WTC11 (cell line): ENCODE results near the gene SDK2. TPM values are rescaled to one million over a fixed set of nuclear protein-coding genes. Genes with fewer than 3 reads are reported as not detected.

Source experiments
- ATAC-seq: fragments of 200-7000 bp; cut with Tn5 transposase; 2 replicates; pipeline ENCODE4 v1.10.0; 2021; ENCODE audit warnings: mild to moderate bottlenecking, moderate library complexity
- CTCF ChIA-PET: fragments of 300-600 bp; sonication (Branson Sonifier 250); formaldehyde crosslinking; loops from one replicate; lab custom pipeline; 2021; ENCODE audit warnings: antibody characterized with exemption; lab: Charles Lee
- POLR2A ChIA-PET: fragments of 350-600 bp; sonication (Branson Sonifier 250); formaldehyde crosslinking; loops from one replicate; lab custom pipeline; 2021; ENCODE audit warnings: antibody characterized with exemption; lab: Charles Lee
- DNase-seq: peaks from one replicate; pipeline ENCODE4 v3.0.0; 2021; ENCODE audit warnings: low spot score
- H3K27ac Mint-ChIP-seq: 2 replicates; pipeline ENCODE4 v1.8.0; 2021; ENCODE audit warnings: mixed read lengths
- H3K27me3 Mint-ChIP-seq: 2 replicates; pipeline ENCODE4 v1.8.0; 2021; ENCODE audit warnings: low read depth, mild to moderate bottlenecking, moderate library complexity, mixed read lengths
- H3K36me3 Mint-ChIP-seq: 2 replicates; pipeline ENCODE4 v1.8.0; 2021; ENCODE audit warnings: mixed read lengths
- H3K4me1 Mint-ChIP-seq: 2 replicates; pipeline ENCODE4 v1.8.0; 2022; ENCODE audit warnings: mixed read lengths
- H3K4me3 Mint-ChIP-seq: 2 replicates; pipeline ENCODE4 v1.8.0; 2021; ENCODE audit warnings: mild to moderate bottlenecking, moderate library complexity, mixed read lengths
- H3K9me3 Mint-ChIP-seq: 2 replicates; pipeline ENCODE4 v1.8.0; 2021; ENCODE audit warnings: mixed read lengths
- AFF4 ChIP-seq: sonication (generic); formaldehyde crosslinking; IDR thresholded peaks from 2 replicates; pipeline ENCODE4 v1.8.1; 2023; ENCODE audit warnings: mild to moderate bottlenecking, missing genetic modification reagents, borderline replicate concordance
- ATF6 ChIP-seq: sonication (generic); formaldehyde crosslinking; IDR thresholded peaks from 2 replicates; pipeline ENCODE4 v1.8.1; 2023; ENCODE audit warnings: mild to moderate bottlenecking, missing genetic modification reagents
- CDX4 ChIP-seq: fragments of 250-450 bp; sonication (Bioruptor Pico); IDR thresholded peaks from 2 replicates; pipeline ENCODE4 v1.9.0; 2021; ENCODE audit warnings: moderate library complexity, mild to moderate bottlenecking, inconsistent platforms, borderline replicate concordance
- CREB1 ChIP-seq: sonication (generic); formaldehyde crosslinking; IDR thresholded peaks from 2 replicates; pipeline ENCODE4 v1.8.0; 2023; ENCODE audit warnings: mild to moderate bottlenecking, missing genetic modification reagents
- E2F1 ChIP-seq: sonication (generic); formaldehyde crosslinking; IDR thresholded peaks from 2 replicates; pipeline ENCODE4 v1.8.0; 2022; ENCODE audit warnings: mild to moderate bottlenecking, missing genetic modification reagents
- EMX1 ChIP-seq: fragments of 250-450 bp; sonication (Bioruptor Pico); IDR thresholded peaks from 2 replicates; pipeline ENCODE4 v1.8.0; 2021; ENCODE audit warnings: mild to moderate bottlenecking
- FOXP1 ChIP-seq: sonication (generic); formaldehyde crosslinking; IDR thresholded peaks from 2 replicates; pipeline ENCODE4 v1.8.0; 2022; ENCODE audit warnings: missing genetic modification reagents, mild to moderate bottlenecking, moderate library complexity, borderline replicate concordance
- JAZF1 ChIP-seq: fragments of 250-450 bp; sonication (Bioruptor Pico); IDR thresholded peaks from 2 replicates; pipeline ENCODE4 v1.9.0; 2021; ENCODE audit warnings: moderate library complexity, mild to moderate bottlenecking, inconsistent platforms
- NFATC4 ChIP-seq: fragments of 250-450 bp; sonication (Bioruptor Pico); IDR thresholded peaks from 2 replicates; pipeline ENCODE4 v1.9.0; 2021; ENCODE audit warnings: mild to moderate bottlenecking
- NFE2L1 ChIP-seq: sonication (generic); formaldehyde crosslinking; IDR thresholded peaks from 2 replicates; pipeline ENCODE4 v1.8.1; 2023; ENCODE audit warnings: missing genetic modification reagents
- TP53 ChIP-seq: sonication (generic); formaldehyde crosslinking; IDR thresholded peaks from 2 replicates; pipeline ENCODE4 v1.8.1; 2023; ENCODE audit warnings: mild to moderate bottlenecking, missing genetic modification reagents
- ZMAT4 ChIP-seq: fragments of 250-450 bp; sonication (Bioruptor Pico); IDR thresholded peaks from 2 replicates; pipeline ENCODE4 v1.9.0; 2021; ENCODE audit warnings: mild to moderate bottlenecking
- ZNF232 ChIP-seq: sonication (generic); formaldehyde crosslinking; IDR thresholded peaks from 2 replicates; pipeline ENCODE4 v1.8.0; 2022; ENCODE audit warnings: mild to moderate bottlenecking, missing genetic modification reagents
- total RNA-seq: library from RNA; stranded (reverse); gene quantifications from 3 replicates; pipeline ENCODE4 v1.2.3, GENCODE V29; 2021

SDK2 gene
- total RNA-seq, 1 experiment from 2014 or later = 14.8 TPM

- POLR2A ChIA-PET = no interaction called here
Measured at GRCh38 chr17:73571511-73572130, 72.6 kb downstream of the SDK2 start.

GRCh38 chr17:73569762-73570319 lies 74.4 kb downstream of the SDK2 start:
- no peaks in the 10 kb centered on the region for H3K9me3 Mint-ChIP-seq
- no peaks in the 10 kb centered on the region for H3K36me3 Mint-ChIP-seq
- H3K27me3 Mint-ChIP-seq = no peaks in the 10 kb centered on the region
- ChIA-PET POLR2A (interaction anchor here (0.6 kb wide), 1 partner anchor 259 kb away, joined by 3 read pairs; no protein-coding TSS in a partner anchor), CTCF (interaction anchor here (0.6 to 2.0 kb wide), 7 partner anchors 9 to 140 kb away, joined by 3 to 7 read pairs (median 5); no protein-coding TSS in a partner anchor)
- peaks cover 64% of the 10 kb centered on the region for H3K4me1 Mint-ChIP-seq
- DNase-seq = no peak
- no peak overlapping the region for H3K4me3 Mint-ChIP-seq
- peak overlapping the region; percentile 39; the same call in 1 of the 2 replicates for H3K27ac Mint-ChIP-seq
- ATAC-seq = no peak
- 0 out of 2 replicates have a peak, but pooled peaks have one; percentile 15 for TF ChIP-seq TP53
- no peak for TF ChIP-seq ZNF232 (CRISPR knock-in tag)
- TF ChIP-seq AFF4 (CRISPR knock-in tag) = no peak

More at GRCh38 chr17:73571511-73572130, 72.6 kb downstream of the SDK2 start:
- Mint-ChIP-seq H3K9me3 (no peaks in the 10 kb centered on the region), H3K27me3 (no peaks in the 10 kb centered on the region), H3K4me3 (no peak overlapping the region), H3K36me3 (no peaks in the 10 kb centered on the region)
- CTCF ChIA-PET = interaction anchor here (0.8 to 1.4 kb wide), 4 partner anchors 14 to 628 kb away, joined by 3 to 7 read pairs (median 4); no protein-coding TSS in a partner anchor
- no peak for DNase-seq
- no peak for ATAC-seq
- no peak for TF ChIP-seq ZMAT4 (CRISPR knock-in tag)
- no peak for TF ChIP-seq NFE2L1
- TF ChIP-seq CREB1 (CRISPR knock-in tag) = no peak
- no peak for TF ChIP-seq FOXP1
- TF ChIP-seq ATF6 (CRISPR knock-in tag) = no peak
- TF ChIP-seq EMX1 (CRISPR knock-in tag) = no peak
- no peak for TF ChIP-seq AFF4 (CRISPR knock-in tag)
- TF ChIP-seq NFATC4 (CRISPR knock-in tag) = no peak
- TF ChIP-seq, all 79 proteins: peak for 0
- no peak overlapping the region for H3K27ac Mint-ChIP-seq
- H3K4me1 Mint-ChIP-seq = peaks cover 46% of the 10 kb centered on the region

GRCh38 chr17:73568934-73569333 lies 75.3 kb downstream of the SDK2 start:
- ChIA-PET POLR2A (no interaction called here), CTCF (interaction anchor here (0.6 to 2.0 kb wide), 5 partner anchors 10 to 139 kb away, joined by 4 to 7 read pairs (median 6); no protein-coding TSS in a partner anchor)
- Mint-ChIP-seq H3K36me3 (no peaks in the 10 kb centered on the region), H3K4me3 (no peak overlapping the region), H3K4me1 (peaks cover 66% of the 10 kb centered on the region), H3K27me3 (no peaks in the 10 kb centered on the region), H3K27ac (no peak overlapping the region), H3K9me3 (no peaks in the 10 kb centered on the region)
- DNase-seq = no peak
- no peak for ATAC-seq
- TF ChIP-seq JAZF1 (no peak), E2F1 (CRISPR knock-in tag) (no peak), CDX4 (CRISPR knock-in tag) (no peak)
